NCI-H2029 treated with DMSO at 0.1 percent for 48 hours (cell line): ENCODE data around the gene RPS2.
"Not testable (repeated sequence)": the region's sequence is repeated elsewhere in the genome, so short reads cannot be mapped to it uniquely, and the experiment has no call there.

Source experiments
- DNase-seq: peaks from one replicate; lab custom pipeline; 2025; lab: John Stamatoyannopoulos, UW

RPS2 gene

GRCh38 chr16:1941162-1942046 is 23.2 kb downstream of the RPS2 start:
- no peak for DNase-seq

DNA sequence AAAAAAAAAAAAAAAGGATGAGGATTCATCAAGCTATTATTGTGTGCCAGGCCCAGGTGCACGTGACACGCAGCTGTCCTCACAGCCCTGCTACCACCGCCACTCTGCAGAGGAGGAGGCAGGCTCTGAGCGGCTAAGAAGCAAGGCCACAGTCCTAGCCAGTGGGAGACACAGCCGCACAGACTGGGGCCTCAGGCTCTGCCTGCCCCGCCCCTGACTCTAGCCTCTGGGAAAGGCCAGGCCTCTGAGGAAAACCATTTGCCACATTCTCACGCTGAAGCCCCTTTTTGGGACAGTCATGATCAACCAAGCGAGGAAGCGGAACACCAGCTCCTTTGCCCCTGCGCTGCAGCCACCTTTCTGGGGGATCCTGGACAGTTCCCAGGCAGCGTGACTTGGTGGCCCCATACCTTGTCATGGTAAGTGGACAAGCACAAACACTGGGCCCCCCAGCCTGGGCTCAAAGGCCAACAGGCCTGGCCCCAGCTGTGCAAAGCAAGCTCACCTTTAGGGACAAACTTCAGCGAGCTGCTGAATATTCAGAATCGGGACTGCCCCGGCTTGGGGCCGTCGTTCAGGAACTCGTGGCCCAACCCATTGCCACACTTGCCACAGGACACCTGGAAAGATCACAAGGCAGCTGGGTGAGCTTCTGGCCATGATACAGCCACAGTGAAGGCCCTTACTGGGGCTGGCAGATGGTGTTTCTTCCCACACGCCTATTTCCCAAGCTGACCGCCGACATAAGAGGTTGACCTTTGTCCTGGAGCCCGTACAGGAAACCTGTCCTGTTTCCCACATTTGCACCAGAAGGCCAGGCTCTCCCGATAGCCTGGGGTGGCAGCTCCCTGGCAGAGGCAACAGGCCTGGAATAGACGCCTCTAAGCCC is 24.1 kb downstream of the RPS2 start:
- DNase-seq: no peak

GRCh38 chr16:1939833-1940232 is 24.8 kb downstream of the RPS2 start:
- not testable (repeated sequence) for DNase-seq

GRCh38 chr16:1938910-1939309 is 25.7 kb downstream of the RPS2 start:
- DNase-seq: no peak

GRCh38 chr16:1938316-1938715 is 26.3 kb downstream of the RPS2 start:
- DNase-seq: no peak

- no peak for DNase-seq
These were observed 27.6 kb downstream of the RPS2 start for GRCh38 chr16:1936945-1937479.

DNA sequence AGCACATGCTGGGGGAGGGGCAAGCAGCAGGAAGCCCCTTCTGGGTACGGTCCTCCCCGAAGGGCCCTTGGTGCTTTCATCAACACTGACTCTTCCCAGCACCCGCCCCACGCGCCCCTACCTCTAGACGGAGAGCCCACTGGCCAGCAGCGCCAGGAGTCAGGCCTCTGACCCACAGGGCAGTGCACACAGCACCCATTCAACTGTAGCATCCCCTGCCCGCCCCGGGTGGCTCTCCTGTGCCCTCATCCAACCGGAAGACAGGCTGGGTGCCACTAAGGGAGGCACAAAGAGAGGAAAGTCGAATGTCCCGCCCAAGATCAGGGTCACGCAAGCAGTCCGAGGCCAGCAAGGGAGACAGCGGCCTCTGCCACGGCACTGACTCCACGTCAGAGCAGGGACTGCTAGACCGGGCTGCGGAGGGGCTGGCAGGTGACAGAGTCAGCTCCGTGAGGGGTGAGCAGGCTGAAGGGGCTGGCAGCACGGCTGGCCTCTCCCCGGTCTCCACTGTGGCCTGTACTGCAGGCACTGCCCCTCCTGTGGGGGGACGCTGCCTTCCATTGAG is 31.4 kb downstream of the RPS2 start:
- no peak for DNase-seq

DNA sequence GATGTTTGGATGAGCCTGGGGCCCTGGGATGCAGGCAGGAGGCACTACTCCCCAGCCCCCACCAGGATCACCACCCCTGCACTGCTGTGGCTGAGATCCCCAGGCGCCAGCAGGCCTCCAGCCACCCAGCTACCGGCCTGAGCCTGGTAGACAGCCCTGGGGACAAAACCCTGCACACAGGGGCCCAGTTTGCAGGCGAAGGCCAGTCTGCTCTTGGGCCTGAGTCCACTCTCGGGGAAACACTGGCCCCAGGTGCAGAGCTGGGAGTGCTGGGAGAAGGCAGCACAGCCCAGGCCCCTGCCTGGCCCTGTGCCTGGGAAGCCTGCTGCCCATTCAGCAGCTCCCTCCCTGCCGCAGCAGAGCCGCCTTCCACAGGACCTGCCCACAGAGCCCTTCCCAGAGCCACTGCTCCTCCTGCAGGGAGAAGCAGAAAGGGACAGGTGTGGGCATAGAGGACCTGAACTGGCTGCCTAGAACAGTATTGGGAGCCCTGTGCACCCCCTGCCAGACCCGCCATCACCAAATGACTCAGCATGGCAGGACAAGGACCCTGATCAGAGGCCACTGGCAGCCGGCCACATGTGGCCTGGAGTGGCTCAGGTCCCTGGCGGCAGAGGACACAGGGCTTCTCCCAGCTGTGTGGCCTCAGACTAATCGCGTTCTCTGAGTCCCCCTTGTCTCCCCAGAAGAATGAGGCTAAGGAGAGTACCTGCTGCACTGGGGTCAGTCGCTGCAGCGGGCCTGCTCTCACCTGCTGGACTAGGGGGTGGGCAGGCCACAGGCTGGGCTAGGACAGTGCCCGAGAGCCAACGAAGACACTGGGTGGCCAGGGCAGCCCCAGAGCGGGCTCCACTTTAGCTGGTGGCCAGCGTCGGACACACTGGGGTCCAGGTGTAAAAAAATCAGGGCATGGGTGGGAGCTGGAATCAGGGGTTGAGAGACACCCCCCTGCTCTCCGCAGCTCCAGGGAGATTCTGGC is 32.3 kb downstream of the RPS2 start:
- DNase-seq: peak; percentile 10

GRCh38 chr16:1930338-1930720 is 34.3 kb downstream of the RPS2 start:
- DNase-seq: no peak

DNA sequence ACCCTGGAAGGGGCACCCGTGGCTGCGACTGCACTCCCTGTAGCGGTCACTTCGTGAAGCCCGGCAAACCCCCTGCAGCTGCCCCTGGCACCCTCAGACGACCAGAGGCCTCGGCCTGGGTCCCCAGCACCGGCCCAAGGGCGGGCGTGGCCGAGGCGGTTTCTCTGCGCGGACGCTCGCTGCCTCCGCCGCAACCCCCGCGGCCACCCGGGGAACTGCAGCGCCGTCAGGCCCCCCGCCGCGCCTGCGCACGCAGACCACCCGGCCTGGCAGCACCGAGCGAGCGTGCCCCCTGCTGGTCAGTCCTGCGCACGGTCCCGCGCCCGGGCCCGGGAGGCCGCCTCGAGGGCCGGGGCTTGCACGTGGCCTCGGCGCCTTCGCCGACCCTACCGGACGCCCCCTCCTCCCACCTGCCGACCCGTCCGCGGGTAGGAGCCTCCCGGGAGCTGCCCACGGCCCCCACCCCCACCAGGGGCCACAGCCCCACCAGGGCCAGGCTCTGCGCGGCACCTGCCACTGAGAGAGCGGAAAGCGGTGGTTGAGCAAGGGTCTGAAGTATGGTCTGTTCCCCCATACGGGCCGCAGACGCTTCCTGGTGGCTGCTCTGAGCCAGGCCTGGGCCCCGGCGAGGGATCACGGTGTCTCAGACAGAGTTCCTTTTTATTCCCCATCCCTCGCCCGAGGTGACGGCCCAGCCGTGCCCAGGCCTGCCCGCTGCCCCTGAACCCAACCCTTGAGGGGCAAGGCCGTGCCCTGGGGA is 34.9 kb downstream of the RPS2 start:
- DNase-seq: peak; percentile 40

- DNase-seq: no peak
These were observed 35.5 kb downstream of the RPS2 start for GRCh38 chr16:1929105-1929504.

- DNase-seq: no peak
These were observed 38.4 kb downstream of the RPS2 start for GRCh38 chr16:1926271-1926670.

DNA sequence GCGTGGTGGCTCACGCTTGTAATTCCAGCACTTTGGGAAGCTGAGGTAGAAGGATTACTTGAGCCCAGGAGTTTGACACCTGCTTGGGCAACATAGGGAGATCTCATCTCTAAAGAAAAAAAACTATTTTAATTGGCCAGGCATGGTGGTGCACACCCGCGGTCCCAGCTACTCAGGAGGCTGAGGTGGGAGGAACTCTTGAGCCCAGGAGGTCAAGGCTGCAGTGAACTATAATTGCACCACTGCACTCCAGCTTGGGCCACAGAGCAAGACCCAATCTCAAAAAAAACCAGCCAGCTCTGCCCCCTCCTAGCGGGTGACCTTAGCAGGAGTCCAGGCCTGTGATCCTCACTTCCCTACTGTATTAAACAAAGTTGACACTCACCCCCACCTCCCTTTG is 40.5 kb downstream of the RPS2 start:
- DNase-seq: no peak

DNA sequence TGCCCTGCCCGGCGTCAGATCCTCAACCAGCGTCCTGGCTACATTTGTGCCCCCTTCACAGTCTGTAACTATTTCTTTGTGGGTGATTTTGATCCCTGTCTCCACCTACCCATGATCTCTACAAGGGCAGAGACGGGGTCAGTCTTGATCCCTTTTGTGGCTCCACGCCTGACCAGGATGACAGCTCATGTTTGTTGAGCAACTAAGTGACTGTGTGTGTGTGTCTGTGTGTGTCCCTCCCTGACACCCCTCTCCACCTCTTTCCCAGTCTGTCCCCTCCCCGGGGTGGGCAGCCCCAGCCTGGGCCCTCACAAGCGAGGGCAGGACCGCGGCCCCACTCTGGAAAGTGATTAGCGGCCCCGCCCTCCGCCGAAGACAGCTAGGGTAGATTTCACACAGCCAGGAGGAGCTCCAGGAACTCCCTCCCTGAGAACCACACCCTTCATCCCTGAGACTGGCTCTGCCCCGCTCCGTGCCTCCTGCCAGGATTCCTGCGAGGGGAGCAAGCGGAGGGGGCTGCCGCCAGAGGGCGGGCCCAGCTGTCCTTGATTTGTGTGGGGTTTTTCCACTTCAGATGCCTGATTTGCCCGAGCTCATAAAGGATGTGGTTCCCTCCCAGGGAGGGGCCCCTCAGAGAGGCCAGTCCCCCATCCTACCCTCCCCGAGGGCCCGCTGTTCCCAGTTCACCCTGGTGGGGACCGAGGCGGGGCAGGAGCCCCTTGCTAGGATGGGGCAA is 41.2 kb downstream of the RPS2 start:
- no peak for DNase-seq

GRCh38 chr16:1922357-1922756 is 42.3 kb downstream of the RPS2 start:
- no peak for DNase-seq

DNA sequence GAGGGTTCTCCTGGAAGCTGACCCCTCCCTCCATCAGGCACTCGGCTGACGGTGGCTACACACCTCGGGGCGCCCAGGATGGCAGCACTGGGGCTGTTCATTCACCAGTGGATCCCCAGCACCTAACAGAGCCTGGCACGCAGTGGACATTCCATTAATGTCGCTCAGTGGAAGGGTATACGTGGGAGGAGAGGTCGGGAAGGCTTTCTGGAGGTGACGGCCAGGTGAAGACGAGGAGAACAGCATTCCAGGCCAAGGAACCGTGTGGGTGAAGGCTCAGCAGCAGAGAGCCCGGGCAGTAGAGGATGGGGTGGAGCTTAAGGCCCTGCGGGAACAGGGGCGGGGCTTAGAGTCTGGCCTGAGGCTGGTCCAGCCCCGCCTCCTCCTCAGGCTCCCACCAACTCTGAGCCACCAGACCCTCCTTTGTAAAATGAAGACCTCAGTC is 43.9 kb downstream of the RPS2 start:
- DNase-seq: peak; percentile 43

- DNase-seq: not testable (repeated sequence)
These were observed 44.5 kb downstream of the RPS2 start for GRCh38 chr16:1920122-1920521.

DNA sequence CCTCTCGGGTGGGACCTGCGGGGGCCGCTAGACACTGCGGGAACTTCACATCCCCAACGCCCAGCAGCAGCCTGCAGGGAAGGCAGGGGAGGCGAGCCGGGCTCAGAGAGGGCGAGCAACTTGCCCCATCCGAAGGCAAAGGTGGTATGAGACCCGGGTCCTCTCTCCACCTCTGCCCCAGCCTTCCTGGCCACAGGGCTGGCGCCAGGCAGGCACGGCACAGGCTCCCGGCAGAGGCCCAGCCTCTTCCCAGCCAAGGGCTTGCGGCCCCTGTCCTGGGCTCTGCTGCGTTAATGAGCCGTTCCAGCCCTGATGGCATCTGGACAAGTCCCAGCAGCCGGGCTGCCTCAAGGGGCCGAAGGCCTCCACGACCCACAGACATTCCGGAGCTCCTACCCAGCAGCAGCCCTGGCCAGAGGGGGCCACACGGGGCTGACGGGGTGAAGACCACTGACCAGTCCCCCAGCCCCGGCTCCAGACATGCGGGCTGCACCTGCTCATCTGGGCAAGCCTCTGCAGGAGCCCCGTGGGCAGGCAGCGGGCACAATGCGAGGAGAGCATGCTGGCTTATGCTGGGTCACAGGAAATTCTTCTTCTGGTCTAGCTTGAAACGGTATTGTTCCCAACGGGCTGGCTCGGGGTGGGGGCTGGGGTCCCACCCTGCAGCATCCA is 45.2 kb downstream of the RPS2 start:
- no peak for DNase-seq
